ENCODE data around the gene RIC8B. TPM values are rescaled to one million over a fixed set of nuclear protein-coding genes. Genes with fewer than 3 reads are reported as not detected.
"Not testable (repeated sequence)": the region's sequence is repeated elsewhere in the genome, so short reads cannot be mapped to it uniquely, and the experiment has no call there.

The RIC8B gene
- 26.5 TPM for total RNA-seq
- long read RNA-seq, full-length matches to known transcripts: 10 of 16 reads
- long read RNA-seq, partial matches to known transcripts: 3 of 16 reads
- long read RNA-seq, other reads (novel, unspliced or antisense): 3 of 16 reads

- ATAC-seq: peak; percentile 97
- peak; percentile 94 for DNase-seq (ENCODE audit: missing footprints)
- intact Hi-C loops (cut with DNase I): loop anchor here (2.0 kb wide), 1 partner anchor 67 kb away; no protein-coding TSS in a partner anchor
These were observed at the start of gene RIC8B for GRCh38 chr12:106774005-106774807. Gene RIC8B (plus strand): TSS chr12:106774682. CDS start chr12:106774746, 64 bp downstream.

GRCh38 chr12:106724934-106725333, 49.5 kb upstream of the RIC8B start:
- intact Hi-C loops (cut with DNase I): no loop called here
- no peak for ATAC-seq
- DNase-seq (ENCODE audit: missing footprints): no peak

- intact Hi-C loops (cut with DNase I); ATAC-seq; DNase-seq (ENCODE audit: missing footprints): not testable (repeated sequence)
These were observed 47.8 kb upstream of the RIC8B start for GRCh38 chr12:106726603-106727202.

GRCh38 chr12:106729611-106730010, 44.9 kb upstream of the RIC8B start:
- DNase-seq (ENCODE audit: missing footprints) (no peak), ATAC-seq (no peak)
- intact Hi-C loops (cut with DNase I): no loop called here

GRCh38 chr12:106732890-106733289, 41.6 kb upstream of the RIC8B start:
- intact Hi-C loops (cut with DNase I): no loop called here
- ATAC-seq (no peak), DNase-seq (ENCODE audit: missing footprints) (no peak)

- intact Hi-C loops (cut with DNase I): no loop called here
- ATAC-seq (no peak), DNase-seq (ENCODE audit: missing footprints) (no peak)
These were observed 40.8 kb upstream of the RIC8B start for GRCh38 chr12:106733660-106734059.

- no peak for ATAC-seq
- intact Hi-C loops (cut with DNase I): no loop called here
These were observed 38.2 kb upstream of the RIC8B start for GRCh38 chr12:106736051-106736957.

GRCh38 chr12:106739318-106739717, 35.2 kb upstream of the RIC8B start:
- intact Hi-C loops (cut with DNase I): no loop called here
- ATAC-seq (peak; percentile 63), DNase-seq (ENCODE audit: missing footprints) (no peak)

More at GRCh38 chr12:106736051-106736957, 38.2 kb upstream of the RIC8B start:
- DNase-seq (ENCODE audit: missing footprints): no peak

GRCh38 chr12:106739815-106740530, 34.5 kb upstream of the RIC8B start:
- intact Hi-C loops (cut with DNase I): no loop called here
- DNase-seq (ENCODE audit: missing footprints) (no peak), ATAC-seq (peak; percentile 66)

- ATAC-seq (peak; percentile 44), DNase-seq (ENCODE audit: missing footprints) (no peak)
- intact Hi-C loops (cut with DNase I): no loop called here
These were observed 33.7 kb upstream of the RIC8B start for GRCh38 chr12:106740818-106741217.

- intact Hi-C loops (cut with DNase I): no loop called here
- ATAC-seq (no peak), DNase-seq (ENCODE audit: missing footprints) (no peak)
These were observed 33.2 kb upstream of the RIC8B start for GRCh38 chr12:106741247-106741646.

GRCh38 chr12:106743270-106743988, 31.1 kb upstream of the RIC8B start:
- DNase-seq (ENCODE audit: missing footprints): no peak
- ATAC-seq: no peak
- intact Hi-C loops (cut with DNase I): no loop called here

GRCh38 chr12:106744600-106744999, 29.9 kb upstream of the RIC8B start:
- intact Hi-C loops (cut with DNase I): no loop called here
- ATAC-seq (no peak), DNase-seq (ENCODE audit: missing footprints) (no peak)

GRCh38 chr12:106745181-106745745, 29.2 kb upstream of the RIC8B start:
- intact Hi-C loops (cut with DNase I): no loop called here
- ATAC-seq (no peak), DNase-seq (ENCODE audit: missing footprints) (no peak)

- no peak for DNase-seq (ENCODE audit: missing footprints)
- intact Hi-C loops (cut with DNase I): no loop called here
These were observed 26.5 kb upstream of the RIC8B start for GRCh38 chr12:106747973-106748436.

GRCh38 chr12:106750524-106750923, 24.0 kb upstream of the RIC8B start:
- DNase-seq (ENCODE audit: missing footprints) (no peak), ATAC-seq (no peak)
- intact Hi-C loops (cut with DNase I): no loop called here

More at GRCh38 chr12:106747973-106748436, 26.5 kb upstream of the RIC8B start:
- ATAC-seq: no peak

GRCh38 chr12:106753526-106753925, 21.0 kb upstream of the RIC8B start:
- DNase-seq (ENCODE audit: missing footprints) (no peak), ATAC-seq (no peak)
- intact Hi-C loops (cut with DNase I): no loop called here
